ENCODE results near the gene GPR32. TPM values are rescaled to one million over a fixed set of nuclear protein-coding genes. Genes with fewer than 3 reads are reported as not detected.
"Not testable (repeated sequence)": the region's sequence is repeated elsewhere in the genome, so short reads cannot be mapped to it uniquely, and the experiment has no call there.

The GPR32 gene
- total and polyA plus RNA-seq, 5 experiments from 2014 or later, result not detected

- DNase-seq, ATAC-seq, H3K36me3 Mint-ChIP-seq, H3K4me3 Mint-ChIP-seq, POLR2A ChIA-PET, H3K9me3 Mint-ChIP-seq, H3K27ac Mint-ChIP-seq: not testable (repeated sequence)
- Mint-ChIP-seq H3K4me1 (peaks cover 7 to 14% (median 9%) of the 10 kb centered on the region in 4 donors), H3K27me3 (peaks cover 29 to 52% (median 32%) of the 10 kb centered on the region in 5 donors)
Measured at GRCh38 chr19:50773454-50773853, 3.2 kb downstream of the GPR32 start.

- Mint-ChIP-seq H3K9me3 (peaks cover 0 to 8% (median 0%) of the 10 kb centered on the region in 9 donors), H3K36me3 (no peaks in the 10 kb centered on the region), H3K4me3 (no peak overlapping the region), H3K27ac (no peak overlapping the region), H3K27me3 (peaks cover 40 to 72% (median 52%) of the 10 kb centered on the region in 5 donors), H3K4me1 (peaks cover 7 to 14% (median 11%) of the 10 kb centered on the region in 4 donors)
- POLR2A ChIA-PET, result no interaction called here
- DNase-seq (no peak), ATAC-seq (no peak)
Measured at GRCh38 chr19:50776131-50776530, 5.9 kb downstream of the GPR32 start.

- H3K36me3 Mint-ChIP-seq, result no peaks in the 10 kb centered on the region
- POLR2A ChIA-PET, result no interaction called here
- H3K9me3 Mint-ChIP-seq, result peaks cover 0 to 8% (median 0%) of the 10 kb centered on the region in 9 donors
- H3K27ac Mint-ChIP-seq, result no peak overlapping the region
- H3K4me3 Mint-ChIP-seq, result no peak overlapping the region
- DNase-seq (no peak), ATAC-seq (no peak)
- peaks cover 7 to 14% (median 11%) of the 10 kb centered on the region in 4 donors for H3K4me1 Mint-ChIP-seq
- H3K27me3 Mint-ChIP-seq, result peaks cover 40 to 80% (median 55%) of the 10 kb centered on the region in 5 donors
Measured at GRCh38 chr19:50777261-50777660, 7.0 kb downstream of the GPR32 start.

- POLR2A ChIA-PET, result no interaction called here
- Mint-ChIP-seq H3K4me1 (peaks cover 7 to 14% (median 13%) of the 10 kb centered on the region in 4 donors), H3K36me3 (no peaks in the 10 kb centered on the region), H3K4me3 (peak overlapping the region in 2 of 10 donors; percentile 20 to 36), H3K9me3 (peaks cover 0 to 8% (median 0%) of the 10 kb centered on the region in 9 donors), H3K27ac (no peak overlapping the region), H3K27me3 (peaks cover 44 to 86% (median 59%) of the 10 kb centered on the region in 5 donors)
- ATAC-seq, result peak in 1 of 2 donors; percentile 57
- DNase-seq, result peak in 2 of 10 donors; percentile 7 to 21
Measured at GRCh38 chr19:50777830-50778303, 7.6 kb downstream of the GPR32 start.

GRCh38 chr19:50778906-50779430 is 8.7 kb downstream of the GPR32 start:
- H3K4me3 Mint-ChIP-seq, result no peak overlapping the region
- POLR2A ChIA-PET, result no interaction called here
- H3K9me3 Mint-ChIP-seq, result peaks cover 0 to 8% (median 0%) of the 10 kb centered on the region in 9 donors
- peaks cover 13 to 20% (median 17%) of the 10 kb centered on the region in 4 donors for H3K4me1 Mint-ChIP-seq
- no peaks in the 10 kb centered on the region for H3K36me3 Mint-ChIP-seq
- peaks cover 42 to 87% (median 58%) of the 10 kb centered on the region in 5 donors for H3K27me3 Mint-ChIP-seq
- ATAC-seq (no peak), DNase-seq (no peak)
- H3K27ac Mint-ChIP-seq, result peak overlapping the region in 2 of 10 donors; percentile 11 to 60

- ATAC-seq (no peak), DNase-seq (no peak)
- POLR2A ChIA-PET, result no interaction called here
- Mint-ChIP-seq H3K4me1 (peaks cover 13 to 20% (median 17%) of the 10 kb centered on the region in 4 donors), H3K4me3 (no peak overlapping the region), H3K9me3 (peaks cover 0 to 8% (median 0%) of the 10 kb centered on the region in 9 donors), H3K36me3 (no peaks in the 10 kb centered on the region), H3K27ac (peak overlapping the region in 1 of 10 donors; percentile 35), H3K27me3 (peaks cover 39 to 82% (median 56%) of the 10 kb centered on the region in 5 donors)
Measured at GRCh38 chr19:50779504-50780457, 9.5 kb downstream of the GPR32 start.

DNA sequence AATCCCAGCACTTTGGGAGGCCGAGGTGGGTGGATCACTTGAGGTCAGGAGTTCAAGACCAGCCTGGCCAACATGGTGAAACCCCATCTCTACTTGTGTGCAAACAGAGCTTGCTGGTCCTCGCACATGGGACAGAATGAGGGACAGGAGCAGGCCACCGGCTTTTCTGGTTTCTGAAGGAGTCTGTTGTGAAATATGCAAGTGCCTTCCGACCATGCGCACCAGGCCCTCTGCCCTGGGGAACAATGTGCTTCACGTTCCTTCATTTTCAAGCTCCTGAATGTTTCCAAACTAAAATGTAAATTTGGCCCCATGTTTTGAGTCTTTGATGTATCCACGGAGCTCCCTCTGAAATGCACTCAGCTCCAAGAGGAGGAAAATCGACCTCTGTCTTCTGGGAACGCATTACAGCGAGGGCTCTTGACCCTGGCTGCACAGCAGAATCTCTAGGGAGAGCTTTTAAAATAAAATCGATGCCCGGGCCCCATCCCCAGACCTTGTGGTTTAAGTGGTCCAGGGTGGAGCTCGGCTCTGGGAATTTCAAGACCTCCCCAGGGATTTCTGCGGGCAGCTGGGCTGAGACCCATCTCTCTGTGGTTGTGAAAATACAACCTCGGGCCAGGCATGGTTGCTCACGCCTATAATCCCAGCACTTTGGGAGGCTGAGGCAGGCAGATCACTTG is 10.6 kb downstream of the GPR32 start:
- DNase-seq (no peak), ATAC-seq (no peak)
- Mint-ChIP-seq H3K27ac (no peak overlapping the region), H3K27me3 (peaks cover 32 to 76% (median 53%) of the 10 kb centered on the region in 5 donors), H3K9me3 (peaks cover 0 to 8% (median 0%) of the 10 kb centered on the region in 9 donors), H3K4me1 (peaks cover 13 to 20% (median 17%) of the 10 kb centered on the region in 4 donors), H3K4me3 (no peak overlapping the region), H3K36me3 (no peaks in the 10 kb centered on the region)
- POLR2A ChIA-PET, result interaction anchor here (2.1 kb wide), 1 partner anchor 424 kb away, joined by 10 read pairs; no protein-coding TSS in a partner anchor

DNA sequence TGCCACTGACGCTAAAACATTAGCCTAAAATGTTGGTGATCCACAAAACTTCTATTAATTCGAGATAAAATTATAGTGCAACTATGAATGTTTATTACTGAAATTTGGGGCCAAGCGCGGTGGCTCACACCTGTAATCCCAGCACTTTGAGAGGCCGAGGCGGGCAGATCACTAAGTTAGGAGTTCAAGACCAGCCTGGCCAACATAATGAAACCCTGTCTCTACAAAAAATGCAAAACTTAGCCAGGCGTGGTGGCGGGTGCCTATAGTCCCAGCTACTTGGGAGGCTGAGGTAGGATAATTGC is 13.5 kb downstream of the GPR32 start:
- ATAC-seq, H3K4me1 Mint-ChIP-seq, DNase-seq, H3K4me3 Mint-ChIP-seq, H3K9me3 Mint-ChIP-seq, H3K36me3 Mint-ChIP-seq: not testable (repeated sequence)
- Mint-ChIP-seq H3K27ac (peak overlapping the region in 2 of 10 donors; percentile 27 to 59), H3K27me3 (peaks cover 18 to 50% (median 33%) of the 10 kb centered on the region in 5 donors)
- POLR2A ChIA-PET, result interaction anchor here (0.6 to 2.5 kb wide), 5 partner anchors 17 to 415 kb away, joined by 3 to 12 read pairs (median 3); no protein-coding TSS in a partner anchor

DNA sequence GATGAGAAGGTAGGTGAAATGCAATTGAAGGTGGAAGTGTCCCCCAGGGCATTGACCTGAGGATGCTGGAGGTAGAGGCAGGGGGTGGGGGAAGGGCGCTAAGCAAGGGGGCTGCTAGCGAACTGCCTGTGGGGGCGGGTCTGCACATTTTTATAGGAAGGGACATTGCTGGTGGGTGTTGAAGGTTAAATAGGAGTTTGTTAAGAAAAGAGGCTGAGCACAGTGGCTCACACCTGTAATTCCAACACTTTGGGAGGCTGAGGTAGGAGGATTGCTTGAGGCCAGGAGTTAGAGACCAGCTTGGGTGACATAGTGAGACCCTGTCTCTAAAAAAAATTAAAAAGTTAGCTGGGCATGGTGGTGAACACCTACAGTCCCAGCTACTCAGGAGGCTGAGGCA is 14.4 kb downstream of the GPR32 start:
- H3K36me3 Mint-ChIP-seq, result no peaks in the 10 kb centered on the region
- no peaks in the 10 kb centered on the region for H3K9me3 Mint-ChIP-seq
- H3K4me3 Mint-ChIP-seq, result peak overlapping the region in 1 of 10 donors; percentile 45
- POLR2A ChIA-PET, result no interaction called here
- H3K27me3 Mint-ChIP-seq, result peaks cover 9 to 41% (median 24%) of the 10 kb centered on the region in 5 donors
- DNase-seq, result no peak
- peak overlapping the region in 1 of 10 donors; percentile 82 for H3K27ac Mint-ChIP-seq
- H3K4me1 Mint-ChIP-seq, result peaks cover 2 to 10% (median 6%) of the 10 kb centered on the region in 4 donors
- no peak for ATAC-seq

DNA sequence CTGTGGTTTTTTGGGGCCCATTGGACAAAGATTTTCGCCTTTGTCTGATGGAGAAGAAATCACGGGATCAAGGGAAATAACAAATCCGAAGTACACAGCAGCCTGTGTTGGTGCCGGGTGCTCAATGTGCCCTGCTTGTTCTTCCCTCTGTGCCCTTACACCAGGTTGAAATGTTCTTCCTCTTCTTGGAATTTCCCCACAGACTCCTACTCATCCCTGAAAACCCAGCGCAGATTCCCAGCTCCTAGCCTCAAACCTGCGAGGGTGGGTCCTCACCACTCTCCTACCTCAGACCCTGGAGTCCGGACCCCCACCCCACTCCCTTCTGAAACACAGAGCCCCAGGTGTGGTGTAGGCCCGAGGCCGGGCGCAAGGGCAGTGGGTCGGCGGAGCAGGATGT is 15.1 kb downstream of the GPR32 start:
- peaks cover 2 to 10% (median 6%) of the 10 kb centered on the region in 4 donors for H3K4me1 Mint-ChIP-seq
- H3K27me3 Mint-ChIP-seq, result peaks cover 6 to 34% (median 18%) of the 10 kb centered on the region in 5 donors
- ATAC-seq, result no peak
- no peaks in the 10 kb centered on the region for H3K36me3 Mint-ChIP-seq
- H3K4me3 Mint-ChIP-seq, result no peak overlapping the region
- POLR2A ChIA-PET, result no interaction called here
- H3K27ac Mint-ChIP-seq, result peak overlapping the region in 1 of 10 donors; percentile 52
- H3K9me3 Mint-ChIP-seq, result no peaks in the 10 kb centered on the region
- DNase-seq, result no peak

DNA sequence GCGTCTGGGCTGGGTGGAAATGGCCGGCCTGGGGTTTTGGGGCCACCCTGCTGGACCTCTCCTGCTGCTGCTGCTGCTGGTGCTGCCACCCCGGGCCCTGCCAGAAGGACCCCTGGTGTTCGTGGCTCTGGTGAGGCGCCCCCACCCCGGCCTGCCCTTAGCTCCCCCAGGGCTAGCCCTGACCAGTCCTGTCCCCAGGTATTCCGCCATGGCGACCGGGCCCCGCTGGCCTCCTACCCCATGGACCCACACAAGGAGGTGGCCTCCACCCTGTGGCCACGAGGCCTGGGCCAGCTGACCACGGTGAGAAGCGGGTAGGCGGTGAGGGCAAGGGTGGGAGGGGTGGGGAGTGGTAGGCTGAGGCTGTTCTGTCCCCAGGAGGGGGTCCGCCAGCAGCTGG is 20.1 kb downstream of the GPR32 start, which contains the start of gene ACP4:
Gene ACP4 (plus strand): TSS at position 20 of the 400 bp plus-strand sequence. CDS start 0 bp downstream, at position 20.
- H3K36me3 Mint-ChIP-seq, result no peaks in the 10 kb centered on the region
- H3K27me3 Mint-ChIP-seq, result no peaks in the 10 kb centered on the region
- H3K4me1 Mint-ChIP-seq, result peaks cover 0 to 13% (median 3%) of the 10 kb centered on the region in 4 donors
- no peak for ATAC-seq
- no peak for DNase-seq
- H3K27ac Mint-ChIP-seq, result peak within 1 kb of the TSS in 4 of 10 donors; percentile 9 to 75 (median 54)
- no peak within 1 kb of the TSS for H3K4me3 Mint-ChIP-seq
- POLR2A ChIA-PET, result no interaction called here
- H3K9me3 Mint-ChIP-seq, result no peaks in the 10 kb centered on the region

- peaks cover 0 to 13% (median 3%) of the 10 kb centered on the region in 4 donors for H3K4me1 Mint-ChIP-seq
- no peaks in the 10 kb centered on the region for H3K27me3 Mint-ChIP-seq
- H3K9me3 Mint-ChIP-seq, result no peaks in the 10 kb centered on the region
- ATAC-seq, result no peak
- H3K4me3 Mint-ChIP-seq, result no peak overlapping the region
- peak overlapping the region in 4 of 10 donors; percentile 9 to 75 (median 53) for H3K27ac Mint-ChIP-seq
- no peaks in the 10 kb centered on the region for H3K36me3 Mint-ChIP-seq
- no peak for DNase-seq
- POLR2A ChIA-PET, result no interaction called here
Measured at GRCh38 chr19:50790922-50791467, 20.7 kb downstream of the GPR32 start.

All from naive thymus-derived CD8-positive, alpha-beta T cell (primary cell).